ENCODE data around the gene CFAP90. TPM values are rescaled to one million over a fixed set of nuclear protein-coding genes. Genes with fewer than 3 reads are reported as not detected.
A peak's percentile ranks its signal among the peaks of the same experiment; 100 is the strongest.

The CFAP90 gene
- total RNA-seq, 5 donors from 2014 or later (not counting 1 experiment from before 2014, with no cell fraction given): not detected

DNA sequence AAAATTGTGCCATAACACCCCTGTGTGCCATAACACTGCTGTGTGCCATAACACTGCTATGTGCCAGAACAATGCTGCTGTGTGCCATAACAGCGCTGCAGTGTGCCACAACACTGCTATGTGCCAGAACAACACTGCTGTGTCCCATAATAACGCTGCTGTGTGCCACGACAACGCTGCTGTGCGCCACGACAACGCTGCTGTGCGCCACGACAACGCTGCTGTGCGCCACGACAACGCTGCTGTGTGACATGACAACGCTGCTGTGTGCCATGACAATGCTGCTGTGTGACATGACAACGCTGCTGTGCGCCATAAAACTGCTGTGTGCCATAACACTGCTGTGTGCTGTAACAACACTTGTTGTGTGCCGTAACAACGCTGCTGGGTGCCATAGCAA, 25.9 kb downstream of the CFAP90 start:
- Mint-ChIP-seq H3K9me3 (no peaks in the 10 kb centered on the region), H3K27me3 (peaks cover 32 to 33% of the 10 kb centered on the region in 2 donors), H3K4me1 (no peaks in the 10 kb centered on the region), H3K27ac (no peak overlapping the region), H3K36me3 (no peaks in the 10 kb centered on the region), H3K4me3 (no peak overlapping the region)
- H3K4me1 ChIP-seq (ENCODE audit: control insufficient read depth in 1 of 2, extremely low read depth in 1 of 2, insufficient read depth in 2 of 2, low read length in 2 of 2): no peaks in the 10 kb centered on the region
- POLR2A ChIA-PET: no interaction called here
- ATAC-seq (replicated peaks in 1 of 4) (no peak), DNase-seq (no peak)
- 91% methylated on average over 18 of the region's 18 CpGs for WGBS (ENCODE audit: insufficient coverage)
- no peaks in the 10 kb centered on the region for H3K9me3 ChIP-seq
- no peaks in the 10 kb centered on the region for H3K36me3 ChIP-seq (ENCODE audit: control insufficient read depth in 2 of 2, extremely low read depth in 1 of 2, insufficient read depth in 1 of 2, low read length in 1 of 2)
- peaks cover 0 to 17% of the 10 kb centered on the region in 2 experiments for H3K27me3 ChIP-seq (replicated peaks in 1 of 2; ENCODE audit: control insufficient read depth in 2 of 2, extremely low read depth in 1 of 2, insufficient read depth in 2 of 2, low read length in 1 of 2)
- no peak overlapping the region for H3K27ac ChIP-seq (ENCODE audit: low read length)
- CTCF ChIA-PET: no interaction called here
- no peak overlapping the region for H3K4me3 ChIP-seq (ENCODE audit: control insufficient read depth in 1 of 2, extremely low read depth in 1 of 2, low read length in 1 of 2)

DNA sequence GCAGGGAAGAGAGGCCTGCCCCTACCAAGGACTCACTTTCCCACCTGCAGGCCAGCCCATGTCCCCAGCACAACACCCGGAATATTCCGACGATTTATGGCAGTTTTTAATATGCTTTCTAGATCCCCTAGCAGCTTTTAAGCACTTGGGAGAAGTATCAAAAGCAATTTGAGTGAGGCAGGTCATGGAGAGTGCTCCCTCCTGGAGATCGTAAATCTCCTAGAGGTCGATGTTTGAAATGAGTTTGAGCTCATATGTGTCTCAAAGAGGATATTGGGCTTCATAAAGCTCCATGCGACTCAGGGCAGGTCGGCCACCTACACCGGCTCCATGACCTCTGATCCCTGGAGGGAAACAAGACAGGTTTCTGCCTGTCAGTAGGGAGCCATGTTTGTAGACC, 27.3 kb downstream of the CFAP90 start:
- no peak for ATAC-seq (replicated peaks in 1 of 4)
- no peaks in the 10 kb centered on the region for H3K36me3 Mint-ChIP-seq
- POLR2A ChIA-PET: no interaction called here
- DNase-seq: no peak
- Histone ChIP-seq H3K4me1 (ENCODE audit: control insufficient read depth in 1 of 2, extremely low read depth in 1 of 2, insufficient read depth in 2 of 2, low read length in 2 of 2) (no peaks in the 10 kb centered on the region), H3K27ac (ENCODE audit: low read length) (no peak overlapping the region), H3K4me3 (ENCODE audit: control insufficient read depth in 1 of 2, extremely low read depth in 1 of 2, low read length in 1 of 2) (no peak overlapping the region), H3K27me3 (replicated peaks in 1 of 2; ENCODE audit: control insufficient read depth in 2 of 2, extremely low read depth in 1 of 2, insufficient read depth in 2 of 2, low read length in 1 of 2) (peaks cover 0 to 14% of the 10 kb centered on the region in 2 experiments), H3K36me3 (ENCODE audit: control insufficient read depth in 2 of 2, extremely low read depth in 1 of 2, insufficient read depth in 1 of 2, low read length in 1 of 2) (no peaks in the 10 kb centered on the region), H3K9me3 (no peaks in the 10 kb centered on the region)
- no peak overlapping the region for H3K4me3 Mint-ChIP-seq
- H3K27ac Mint-ChIP-seq: no peak overlapping the region
- peaks cover 32 to 34% of the 10 kb centered on the region in 2 donors for H3K27me3 Mint-ChIP-seq
- 80% methylated on average over 4 of the region's 8 CpGs for WGBS (ENCODE audit: insufficient coverage)
- CTCF ChIA-PET: no interaction called here
- H3K9me3 Mint-ChIP-seq: no peaks in the 10 kb centered on the region
- no peaks in the 10 kb centered on the region for H3K4me1 Mint-ChIP-seq

DNA sequence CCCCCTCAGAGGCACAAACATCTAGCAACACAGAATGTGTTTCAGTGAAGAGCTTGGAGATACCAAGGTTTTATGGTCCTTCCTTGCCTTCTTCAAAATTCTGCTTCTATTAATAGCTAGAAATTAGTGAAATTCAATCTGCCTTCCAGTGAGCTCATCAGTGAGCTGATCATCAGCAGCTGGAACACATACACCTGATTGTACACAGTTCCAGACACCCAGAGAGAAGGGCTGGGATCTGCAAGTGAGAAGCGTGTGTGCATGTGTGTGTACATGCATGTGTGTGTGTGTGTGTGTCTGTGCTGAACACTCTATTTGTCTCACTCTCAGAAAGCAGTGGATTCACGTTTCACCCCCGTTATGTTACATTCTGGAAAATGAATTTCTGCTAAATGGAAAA, 28.5 kb downstream of the CFAP90 start:
- DNase-seq (no peak), ATAC-seq (replicated peaks in 1 of 4) (no peak)
- H3K4me1 ChIP-seq (ENCODE audit: control insufficient read depth in 1 of 2, extremely low read depth in 1 of 2, insufficient read depth in 2 of 2, low read length in 2 of 2): no peaks in the 10 kb centered on the region
- no peak overlapping the region for H3K27ac Mint-ChIP-seq
- WGBS (ENCODE audit: insufficient coverage): no CpG with 5 or more reads among the region's 3 CpGs
- no peak overlapping the region for H3K4me3 ChIP-seq (ENCODE audit: control insufficient read depth in 1 of 2, extremely low read depth in 1 of 2, low read length in 1 of 2)
- POLR2A ChIA-PET: interaction anchor here in 1 of 2 donors (0.5 kb wide), 1 partner anchor 18 kb away, joined by 8 read pairs; no protein-coding TSS in a partner anchor
- H3K27me3 ChIP-seq (replicated peaks in 1 of 2; ENCODE audit: control insufficient read depth in 2 of 2, extremely low read depth in 1 of 2, insufficient read depth in 2 of 2, low read length in 1 of 2): peaks cover 0 to 14% of the 10 kb centered on the region in 2 experiments
- H3K36me3 ChIP-seq (ENCODE audit: control insufficient read depth in 2 of 2, extremely low read depth in 1 of 2, insufficient read depth in 1 of 2, low read length in 1 of 2): no peaks in the 10 kb centered on the region
- H3K36me3 Mint-ChIP-seq: no peaks in the 10 kb centered on the region
- no peaks in the 10 kb centered on the region for H3K4me1 Mint-ChIP-seq
- no peaks in the 10 kb centered on the region for H3K9me3 ChIP-seq
- H3K27me3 Mint-ChIP-seq: peaks cover 31 to 33% of the 10 kb centered on the region in 2 donors
- no peaks in the 10 kb centered on the region for H3K9me3 Mint-ChIP-seq
- H3K4me3 Mint-ChIP-seq: no peak overlapping the region
- CTCF ChIA-PET: no interaction called here
- H3K27ac ChIP-seq (ENCODE audit: low read length): no peak overlapping the region

DNA sequence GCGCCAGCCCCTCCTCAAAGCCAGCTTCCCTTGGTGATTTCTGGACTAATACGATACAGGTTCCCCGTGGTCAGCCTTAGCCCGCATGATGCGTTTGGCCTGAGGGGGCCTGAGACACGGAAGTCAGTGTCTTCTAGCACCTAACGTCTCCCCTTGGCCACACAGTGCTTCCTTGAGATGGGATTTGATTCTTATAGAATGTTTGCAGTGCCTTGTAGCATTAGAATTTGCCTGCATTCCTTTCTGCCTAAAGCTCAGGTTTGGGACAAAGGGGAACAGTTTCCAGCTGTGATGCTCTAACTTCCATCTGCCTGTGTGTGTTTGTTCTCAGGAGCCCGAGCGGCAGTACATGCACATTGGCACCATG, 34.4 kb downstream of the CFAP90 start:
- H3K27me3 ChIP-seq (replicated peaks in 1 of 2; ENCODE audit: control insufficient read depth in 2 of 2, extremely low read depth in 1 of 2, insufficient read depth in 2 of 2, low read length in 1 of 2): peaks cover 0 to 21% of the 10 kb centered on the region in 2 experiments
- DNase-seq (no peak), ATAC-seq (replicated peaks in 1 of 4) (no peak)
- H3K4me1 ChIP-seq (ENCODE audit: control insufficient read depth in 1 of 2, extremely low read depth in 1 of 2, insufficient read depth in 2 of 2, low read length in 2 of 2): peaks cover 0 to 5% of the 10 kb centered on the region in 2 experiments
- Mint-ChIP-seq H3K9me3 (no peaks in the 10 kb centered on the region), H3K4me1 (peaks cover 0 to 3% (median 0%) of the 10 kb centered on the region in 3 donors), H3K36me3 (no peaks in the 10 kb centered on the region), H3K27ac (no peak overlapping the region), H3K4me3 (no peak overlapping the region), H3K27me3 (peaks cover 41 to 50% of the 10 kb centered on the region in 2 donors)
- 40% methylated on average over 8 of the region's 9 CpGs for WGBS (ENCODE audit: insufficient coverage)
- no peak overlapping the region for H3K27ac ChIP-seq (ENCODE audit: low read length)
- ChIA-PET CTCF (no interaction called here), POLR2A (no interaction called here)
- no peaks in the 10 kb centered on the region for H3K36me3 ChIP-seq (ENCODE audit: control insufficient read depth in 2 of 2, extremely low read depth in 1 of 2, insufficient read depth in 1 of 2, low read length in 1 of 2)
- no peak overlapping the region for H3K4me3 ChIP-seq (ENCODE audit: control insufficient read depth in 1 of 2, extremely low read depth in 1 of 2, low read length in 1 of 2)
- no peaks in the 10 kb centered on the region for H3K9me3 ChIP-seq

DNA sequence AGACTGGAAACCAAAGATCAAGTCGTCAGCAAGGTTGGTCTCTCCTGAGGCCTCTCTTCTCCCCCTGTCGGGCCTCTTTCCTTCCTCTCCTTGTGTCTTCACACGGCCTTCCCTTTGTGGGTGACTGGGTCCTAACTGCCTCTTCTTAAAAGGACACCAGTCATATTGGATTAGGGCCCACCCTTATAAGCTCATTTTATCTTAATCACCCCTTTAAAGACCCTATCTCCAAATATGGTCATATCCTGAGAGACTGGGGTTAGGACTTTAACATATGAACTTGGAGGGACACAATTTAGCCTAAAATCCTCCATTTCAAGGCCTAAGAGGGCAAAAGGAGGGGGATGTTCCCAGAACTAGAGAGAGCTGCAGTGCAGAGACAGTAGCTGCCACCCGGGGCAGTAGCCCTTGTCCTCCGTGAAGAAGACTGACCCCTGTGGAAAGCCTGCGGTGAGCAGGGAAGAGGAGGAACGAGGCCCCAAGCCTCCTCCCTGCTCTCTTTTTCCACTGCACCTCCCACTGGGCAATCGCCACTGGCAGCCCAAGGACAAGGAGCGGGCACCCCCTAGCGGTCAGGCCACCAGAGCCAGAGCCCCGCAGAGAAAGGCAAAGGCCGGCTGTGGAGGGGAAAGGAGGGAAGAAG, 34.9 kb downstream of the CFAP90 start:
- H3K4me1 Mint-ChIP-seq: peaks cover 0 to 3% (median 0%) of the 10 kb centered on the region in 3 donors
- Histone ChIP-seq H3K27me3 (replicated peaks in 1 of 2; ENCODE audit: control insufficient read depth in 2 of 2, extremely low read depth in 1 of 2, insufficient read depth in 2 of 2, low read length in 1 of 2) (peaks cover 0 to 25% of the 10 kb centered on the region in 2 experiments), H3K4me1 (ENCODE audit: control insufficient read depth in 1 of 2, extremely low read depth in 1 of 2, insufficient read depth in 2 of 2, low read length in 2 of 2) (peaks cover 0 to 5% of the 10 kb centered on the region in 2 experiments), H3K27ac (ENCODE audit: low read length) (no peak overlapping the region), H3K36me3 (ENCODE audit: control insufficient read depth in 2 of 2, extremely low read depth in 1 of 2, insufficient read depth in 1 of 2, low read length in 1 of 2) (no peaks in the 10 kb centered on the region), H3K4me3 (ENCODE audit: control insufficient read depth in 1 of 2, extremely low read depth in 1 of 2, low read length in 1 of 2) (no peak overlapping the region), H3K9me3 (no peaks in the 10 kb centered on the region)
- no peaks in the 10 kb centered on the region for H3K36me3 Mint-ChIP-seq
- H3K27ac Mint-ChIP-seq: no peak overlapping the region
- H3K27me3 Mint-ChIP-seq: peaks cover 41 to 48% of the 10 kb centered on the region in 2 donors
- no peaks in the 10 kb centered on the region for H3K9me3 Mint-ChIP-seq
- no peak overlapping the region for H3K4me3 Mint-ChIP-seq
- ChIA-PET CTCF (interaction anchor here in 1 of 2 donors (0.6 kb wide), 1 partner anchor 411 kb away, joined by 4 read pairs; no protein-coding TSS in a partner anchor), POLR2A (no interaction called here)
- DNase-seq (peak in 33 of 35 experiments; percentile 9 to 60 (median 38)), ATAC-seq (replicated peaks in 1 of 4) (peak; percentile 53 to 75 (median 60))
- WGBS (ENCODE audit: insufficient coverage): 7% methylated on average over 3 of the region's 12 CpGs

DNA sequence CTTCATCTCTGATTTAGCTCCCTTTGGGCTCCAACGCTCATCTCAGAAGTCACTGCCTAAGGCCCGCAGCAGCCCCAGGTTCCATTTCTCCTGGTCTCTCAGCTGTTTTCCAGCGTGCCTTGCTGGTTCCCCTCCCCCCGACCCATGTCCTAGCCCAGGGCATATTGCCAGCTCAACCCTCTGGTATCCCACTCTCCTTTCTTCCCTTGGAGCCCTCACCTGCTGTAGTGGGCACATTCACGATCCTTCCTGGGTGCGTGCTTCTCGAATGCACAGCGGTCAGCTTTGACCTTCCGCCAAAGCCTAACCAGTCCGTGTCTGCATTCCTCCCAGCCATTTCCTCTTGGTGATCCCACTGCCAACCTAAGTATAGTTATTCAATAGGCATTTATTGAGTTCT, 36.1 kb downstream of the CFAP90 start:
- H3K27ac Mint-ChIP-seq: peak overlapping the region in 1 of 2 donors; percentile 6

More for the DNA sequence above, 36.1 kb downstream of the CFAP90 start:
- Histone ChIP-seq H3K4me3 (ENCODE audit: control insufficient read depth in 1 of 2, extremely low read depth in 1 of 2, low read length in 1 of 2) (no peak overlapping the region), H3K27ac (ENCODE audit: low read length) (no peak overlapping the region), H3K27me3 (replicated peaks in 1 of 2; ENCODE audit: control insufficient read depth in 2 of 2, extremely low read depth in 1 of 2, insufficient read depth in 2 of 2, low read length in 1 of 2) (peaks cover 0 to 26% of the 10 kb centered on the region in 2 experiments), H3K36me3 (ENCODE audit: control insufficient read depth in 2 of 2, extremely low read depth in 1 of 2, insufficient read depth in 1 of 2, low read length in 1 of 2) (no peaks in the 10 kb centered on the region), H3K9me3 (no peaks in the 10 kb centered on the region), H3K4me1 (ENCODE audit: control insufficient read depth in 1 of 2, extremely low read depth in 1 of 2, insufficient read depth in 2 of 2, low read length in 2 of 2) (peaks cover 0 to 5% of the 10 kb centered on the region in 2 experiments)
- CTCF ChIA-PET: no interaction called here
- POLR2A ChIA-PET: no interaction called here
- Mint-ChIP-seq H3K4me1 (peaks cover 0 to 3% (median 0%) of the 10 kb centered on the region in 3 donors), H3K36me3 (no peaks in the 10 kb centered on the region), H3K27me3 (peaks cover 47 to 52% of the 10 kb centered on the region in 2 donors), H3K4me3 (no peak overlapping the region), H3K9me3 (no peaks in the 10 kb centered on the region)
- ATAC-seq (replicated peaks in 1 of 4) (no peak), DNase-seq (no peak)
- whole genome bisulfite sequencing (ENCODE audit: insufficient coverage): 86% methylated on average over 8 of the region's 10 CpGs

All from T-cell (primary cell).